ENCODE measurements around the gene SLC4A11.

The SLC4A11 gene

DNA sequence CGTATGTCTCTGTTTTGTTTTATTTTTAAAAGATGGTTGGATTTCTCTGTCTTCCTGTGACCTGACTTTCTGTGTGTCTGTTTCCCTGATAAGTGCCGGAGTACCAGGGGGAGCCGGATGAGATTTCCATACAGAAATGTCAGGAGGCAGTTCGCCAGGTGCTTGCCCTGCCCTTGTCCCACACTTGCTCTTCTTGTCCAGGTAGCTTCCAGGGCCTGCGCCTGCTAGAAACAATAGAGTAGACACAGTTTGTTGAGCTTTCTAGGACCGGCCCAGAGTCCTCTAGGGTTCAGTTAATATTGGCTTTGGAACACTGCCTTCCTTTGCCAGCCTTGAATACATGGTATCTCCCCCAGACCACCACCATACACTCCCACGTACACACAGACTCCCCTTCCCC lies 25.8 kb downstream of the SLC4A11 start:
- no peak for DNase-seq (ENCODE audit: low read depth, low spot score)
- TF ChIP-seq, protein P1, sequence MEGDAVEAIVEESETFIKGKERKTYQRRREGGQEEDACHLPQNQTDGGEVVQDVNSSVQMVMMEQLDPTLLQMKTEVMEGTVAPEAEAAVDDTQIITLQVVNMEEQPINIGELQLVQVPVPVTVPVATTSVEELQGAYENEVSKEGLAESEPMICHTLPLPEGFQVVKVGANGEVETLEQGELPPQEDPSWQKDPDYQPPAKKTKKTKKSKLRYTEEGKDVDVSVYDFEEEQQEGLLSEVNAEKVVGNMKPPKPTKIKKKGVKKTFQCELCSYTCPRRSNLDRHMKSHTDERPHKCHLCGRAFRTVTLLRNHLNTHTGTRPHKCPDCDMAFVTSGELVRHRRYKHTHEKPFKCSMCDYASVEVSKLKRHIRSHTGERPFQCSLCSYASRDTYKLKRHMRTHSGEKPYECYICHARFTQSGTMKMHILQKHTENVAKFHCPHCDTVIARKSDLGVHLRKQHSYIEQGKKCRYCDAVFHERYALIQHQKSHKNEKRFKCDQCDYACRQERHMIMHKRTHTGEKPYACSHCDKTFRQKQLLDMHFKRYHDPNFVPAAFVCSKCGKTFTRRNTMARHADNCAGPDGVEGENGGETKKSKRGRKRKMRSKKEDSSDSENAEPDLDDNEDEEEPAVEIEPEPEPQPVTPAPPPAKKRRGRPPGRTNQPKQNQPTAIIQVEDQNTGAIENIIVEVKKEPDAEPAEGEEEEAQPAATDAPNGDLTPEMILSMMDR (IDR thresholded peaks at IDR 0.05; ENCODE audit: insufficient read depth, low read length, missing control alignments) = no peak
- H3K4me3 ChIP-seq (ENCODE audit: low read depth, low read length) = no peak overlapping the region
- ChIA-PET POLR2A (no interaction called here), CTCF (interaction anchor here (1.9 to 8.1 kb wide), 2 partner anchors 7 to 12 kb away, joined by 6 to 74 read pairs; no protein-coding TSS in a partner anchor)

DNA sequence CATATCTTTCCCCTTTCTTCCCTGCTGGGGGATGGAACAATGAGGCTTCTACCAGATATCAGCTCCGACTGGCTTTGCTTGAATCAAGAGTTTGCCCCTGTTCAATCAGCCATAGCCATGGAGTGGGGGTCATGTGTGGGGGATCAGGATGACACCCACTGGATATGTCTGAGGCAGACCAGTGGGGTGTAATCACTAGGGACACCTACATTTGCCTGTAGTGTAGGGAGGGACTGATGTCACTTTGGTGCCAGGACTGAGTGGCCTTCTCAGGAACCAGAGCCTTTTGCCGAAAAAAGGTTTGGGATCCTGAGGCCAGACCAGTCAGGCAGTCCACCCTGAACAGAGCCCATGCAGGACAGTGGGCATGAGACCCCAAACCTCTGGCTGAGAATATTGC lies 28.6 kb downstream of the SLC4A11 start:
- no peak for DNase-seq (ENCODE audit: low read depth, low spot score)
- POLR2A ChIA-PET = no interaction called here
- CTCF ChIA-PET = interaction anchor here (1.8 to 8.1 kb wide), 2 partner anchors 10 to 17 kb away, joined by 4 to 74 read pairs; no protein-coding TSS in a partner anchor
- H3K4me3 ChIP-seq (ENCODE audit: low read depth, low read length) = peak overlapping the region; percentile 89
- TF ChIP-seq, protein P1 (IDR thresholded peaks at IDR 0.05; ENCODE audit: insufficient read depth, low read length, missing control alignments) = no peak

DNA sequence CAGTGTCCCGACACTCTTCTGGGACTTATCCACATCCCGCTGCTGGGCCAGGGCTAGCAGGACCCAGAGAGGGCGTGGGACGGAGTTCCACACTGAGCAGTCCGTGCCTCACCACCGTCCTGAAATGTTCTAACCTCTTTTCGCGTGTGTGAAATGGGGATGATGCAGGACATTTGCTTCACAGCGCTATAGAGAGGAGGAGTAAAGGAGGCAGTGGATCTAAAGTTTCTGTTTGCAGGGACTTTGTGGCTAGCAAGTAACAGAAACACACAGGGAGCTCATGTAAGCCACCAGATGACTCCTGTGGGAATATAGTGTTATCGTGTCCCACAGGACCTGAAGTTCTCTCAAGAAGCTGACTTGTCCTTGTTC lies 29.1 kb downstream of the SLC4A11 start:
- ChIA-PET POLR2A (no interaction called here), CTCF (interaction anchor here (1.8 to 8.1 kb wide), 2 partner anchors 11 to 17 kb away, joined by 4 to 74 read pairs; no protein-coding TSS in a partner anchor)
- TF ChIP-seq, protein P1 (IDR thresholded peaks at IDR 0.05; ENCODE audit: insufficient read depth, low read length, missing control alignments) = no peak
- DNase-seq (ENCODE audit: low read depth, low spot score) = no peak
- peak overlapping the region; percentile 89 for H3K4me3 ChIP-seq (ENCODE audit: low read depth, low read length)

DNA sequence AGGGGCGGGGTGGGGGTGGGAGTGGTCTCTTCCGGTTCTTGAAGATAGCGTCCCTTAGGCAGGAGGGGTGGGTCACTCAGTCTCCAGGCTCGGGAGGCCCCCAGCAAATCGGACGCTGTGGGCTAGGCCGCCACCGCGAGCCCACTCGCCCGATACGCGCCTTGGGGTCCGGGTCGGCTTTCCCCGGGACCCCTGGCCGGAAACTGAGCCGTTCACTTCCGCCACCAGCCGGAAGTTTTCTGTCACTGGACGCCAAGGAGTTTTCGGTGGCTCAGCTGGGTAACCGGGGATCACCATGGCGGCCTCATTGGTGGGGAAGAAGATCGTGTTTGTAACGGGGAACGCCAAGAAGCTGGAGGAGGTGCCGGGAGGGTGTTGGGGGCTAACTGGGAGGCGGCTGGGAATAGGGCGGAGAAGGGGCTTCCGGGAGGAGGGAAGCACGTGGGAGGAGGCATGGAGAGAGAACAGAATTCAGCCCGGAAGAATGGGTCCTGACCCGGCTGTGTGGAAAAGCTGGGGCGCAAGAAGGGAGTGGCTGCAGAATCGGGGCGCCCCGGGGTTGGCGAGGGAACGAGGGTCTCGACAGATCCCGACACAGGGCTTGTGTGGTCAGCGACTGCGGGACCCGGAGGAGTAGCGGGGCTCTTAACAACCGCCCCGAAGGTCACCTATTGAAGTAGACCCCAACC lies 29.6 kb downstream of the SLC4A11 start, which contains the start of gene ITPA:
TSS of gene ITPA (plus strand) at position 242 of the 689 bp plus-strand sequence. CDS start at position 296, 54 bp downstream.
- no peak for DNase-seq (ENCODE audit: low read depth, low spot score)
- POLR2A ChIA-PET = interaction anchor here (1.4 kb wide), 1 partner anchor 11 kb away, joined by 3 read pairs; no protein-coding TSS in a partner anchor
- TF ChIP-seq, protein P1 (IDR thresholded peaks at IDR 0.05; ENCODE audit: insufficient read depth, low read length, missing control alignments) = no peak
- H3K4me3 ChIP-seq (ENCODE audit: low read depth, low read length) = peak within 1 kb of the TSS; percentile 89
- CTCF ChIA-PET = interaction anchor here (1.6 to 8.1 kb wide), 3 partner anchors 11 to 18 kb away, joined by 3 to 74 read pairs (median 4); no protein-coding TSS in a partner anchor

DNA sequence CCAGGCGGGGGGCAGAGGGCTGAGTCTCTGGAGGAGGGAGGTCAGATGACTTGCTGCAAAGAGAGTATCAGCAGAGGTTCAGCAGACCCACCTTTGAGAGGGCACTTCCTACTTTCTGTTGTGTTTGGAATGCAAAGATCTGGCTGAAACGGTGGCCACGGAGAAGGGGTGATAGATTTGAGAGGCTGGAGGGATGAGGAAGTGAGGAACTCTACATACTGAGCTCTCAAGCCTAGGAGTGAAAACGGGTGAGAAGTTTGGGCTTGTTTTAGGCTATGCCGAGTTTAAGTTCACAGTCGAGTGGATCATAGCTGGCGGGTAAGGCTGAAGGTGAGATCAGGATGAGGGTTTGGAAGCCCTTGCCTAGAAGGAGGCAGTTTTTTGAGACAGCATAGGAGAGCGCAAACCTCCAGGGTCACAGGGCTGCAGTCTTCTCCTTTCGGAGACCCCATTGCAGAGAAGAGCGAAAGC lies 30.2 kb downstream of the SLC4A11 start:
- TF ChIP-seq, protein P1 (IDR thresholded peaks at IDR 0.05; ENCODE audit: insufficient read depth, low read length, missing control alignments) = no peak
- POLR2A ChIA-PET = interaction anchor here (1.4 kb wide), 1 partner anchor 12 kb away, joined by 3 read pairs; no protein-coding TSS in a partner anchor
- CTCF ChIA-PET = interaction anchor here (1.6 to 8.1 kb wide), 2 partner anchors 12 to 15 kb away, joined by 3 to 74 read pairs; no protein-coding TSS in a partner anchor
- H3K4me3 ChIP-seq (ENCODE audit: low read depth, low read length) = peak overlapping the region; percentile 89
- DNase-seq (ENCODE audit: low read depth, low spot score) = no peak

All from AG04449 (cell line).